ENCODE measurements around the gene IMMP1L.

DNA sequence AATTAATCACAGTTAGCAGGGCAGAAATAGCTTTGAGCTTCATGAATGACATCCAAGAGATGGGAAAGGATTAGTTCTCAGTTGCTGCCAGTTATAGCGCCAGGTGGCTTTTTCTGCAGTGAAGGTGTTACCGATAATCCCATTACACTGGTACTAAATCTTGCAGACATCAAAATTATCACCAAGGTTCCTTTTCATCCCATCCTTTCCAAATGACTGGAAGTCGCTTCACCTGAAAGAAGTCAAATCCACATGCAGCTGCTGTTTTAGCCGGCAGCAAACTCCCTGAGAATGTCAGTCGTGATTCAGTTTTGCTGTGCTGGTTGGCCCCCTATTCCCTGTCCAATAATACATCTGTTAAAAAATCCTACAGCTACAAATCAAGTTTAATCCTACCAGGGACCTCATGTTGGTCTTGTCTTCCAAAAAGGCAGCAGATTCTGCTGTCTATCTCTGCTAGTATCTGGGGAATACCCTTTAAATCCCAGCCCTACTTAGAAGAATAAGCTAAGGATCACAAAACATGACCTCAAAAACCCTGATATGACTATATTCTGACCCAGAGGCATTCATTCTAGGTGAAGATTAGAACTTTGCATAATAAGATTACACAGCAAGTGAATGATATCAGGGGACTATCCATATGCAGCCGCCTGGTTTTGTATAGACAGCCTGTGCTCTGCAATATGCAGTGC is 31.7 kb downstream of the IMMP1L start:
- TF ChIP-seq, protein P1, sequence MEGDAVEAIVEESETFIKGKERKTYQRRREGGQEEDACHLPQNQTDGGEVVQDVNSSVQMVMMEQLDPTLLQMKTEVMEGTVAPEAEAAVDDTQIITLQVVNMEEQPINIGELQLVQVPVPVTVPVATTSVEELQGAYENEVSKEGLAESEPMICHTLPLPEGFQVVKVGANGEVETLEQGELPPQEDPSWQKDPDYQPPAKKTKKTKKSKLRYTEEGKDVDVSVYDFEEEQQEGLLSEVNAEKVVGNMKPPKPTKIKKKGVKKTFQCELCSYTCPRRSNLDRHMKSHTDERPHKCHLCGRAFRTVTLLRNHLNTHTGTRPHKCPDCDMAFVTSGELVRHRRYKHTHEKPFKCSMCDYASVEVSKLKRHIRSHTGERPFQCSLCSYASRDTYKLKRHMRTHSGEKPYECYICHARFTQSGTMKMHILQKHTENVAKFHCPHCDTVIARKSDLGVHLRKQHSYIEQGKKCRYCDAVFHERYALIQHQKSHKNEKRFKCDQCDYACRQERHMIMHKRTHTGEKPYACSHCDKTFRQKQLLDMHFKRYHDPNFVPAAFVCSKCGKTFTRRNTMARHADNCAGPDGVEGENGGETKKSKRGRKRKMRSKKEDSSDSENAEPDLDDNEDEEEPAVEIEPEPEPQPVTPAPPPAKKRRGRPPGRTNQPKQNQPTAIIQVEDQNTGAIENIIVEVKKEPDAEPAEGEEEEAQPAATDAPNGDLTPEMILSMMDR (IDR thresholded peaks at IDR 0.05) = no peak
- no peak for TF ChIP-seq POLR2A (IDR thresholded peaks at IDR 0.05)

All from heart left ventricle (tissue), 13 donors.